GM18867 (cell line): ENCODE results near the gene LPIN3.
"Not testable (repeated sequence)": the region's sequence is repeated elsewhere in the genome, so short reads cannot be mapped to it uniquely, and the experiment has no call there.

Experiments
- ATAC-seq: cut with Tn5 transposase; IDR thresholded peaks from one replicate; pipeline ENCODE4 v1.9.1; 2021; ENCODE audit warnings: mild to moderate bottlenecking, moderate library complexity; ENCODE audit not compliant: unreplicated experiment

LPIN3 gene, protein sequence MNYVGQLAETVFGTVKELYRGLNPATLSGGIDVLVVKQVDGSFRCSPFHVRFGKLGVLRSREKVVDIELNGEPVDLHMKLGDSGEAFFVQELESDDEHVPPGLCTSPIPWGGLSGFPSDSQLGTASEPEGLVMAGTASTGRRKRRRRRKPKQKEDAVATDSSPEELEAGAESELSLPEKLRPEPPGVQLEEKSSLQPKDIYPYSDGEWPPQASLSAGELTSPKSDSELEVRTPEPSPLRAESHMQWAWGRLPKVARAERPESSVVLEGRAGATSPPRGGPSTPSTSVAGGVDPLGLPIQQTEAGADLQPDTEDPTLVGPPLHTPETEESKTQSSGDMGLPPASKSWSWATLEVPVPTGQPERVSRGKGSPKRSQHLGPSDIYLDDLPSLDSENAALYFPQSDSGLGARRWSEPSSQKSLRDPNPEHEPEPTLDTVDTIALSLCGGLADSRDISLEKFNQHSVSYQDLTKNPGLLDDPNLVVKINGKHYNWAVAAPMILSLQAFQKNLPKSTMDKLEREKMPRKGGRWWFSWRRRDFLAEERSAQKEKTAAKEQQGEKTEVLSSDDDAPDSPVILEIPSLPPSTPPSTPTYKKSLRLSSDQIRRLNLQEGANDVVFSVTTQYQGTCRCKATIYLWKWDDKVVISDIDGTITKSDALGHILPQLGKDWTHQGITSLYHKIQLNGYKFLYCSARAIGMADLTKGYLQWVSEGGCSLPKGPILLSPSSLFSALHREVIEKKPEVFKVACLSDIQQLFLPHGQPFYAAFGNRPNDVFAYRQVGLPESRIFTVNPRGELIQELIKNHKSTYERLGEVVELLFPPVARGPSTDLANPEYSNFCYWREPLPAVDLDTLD

DNA sequence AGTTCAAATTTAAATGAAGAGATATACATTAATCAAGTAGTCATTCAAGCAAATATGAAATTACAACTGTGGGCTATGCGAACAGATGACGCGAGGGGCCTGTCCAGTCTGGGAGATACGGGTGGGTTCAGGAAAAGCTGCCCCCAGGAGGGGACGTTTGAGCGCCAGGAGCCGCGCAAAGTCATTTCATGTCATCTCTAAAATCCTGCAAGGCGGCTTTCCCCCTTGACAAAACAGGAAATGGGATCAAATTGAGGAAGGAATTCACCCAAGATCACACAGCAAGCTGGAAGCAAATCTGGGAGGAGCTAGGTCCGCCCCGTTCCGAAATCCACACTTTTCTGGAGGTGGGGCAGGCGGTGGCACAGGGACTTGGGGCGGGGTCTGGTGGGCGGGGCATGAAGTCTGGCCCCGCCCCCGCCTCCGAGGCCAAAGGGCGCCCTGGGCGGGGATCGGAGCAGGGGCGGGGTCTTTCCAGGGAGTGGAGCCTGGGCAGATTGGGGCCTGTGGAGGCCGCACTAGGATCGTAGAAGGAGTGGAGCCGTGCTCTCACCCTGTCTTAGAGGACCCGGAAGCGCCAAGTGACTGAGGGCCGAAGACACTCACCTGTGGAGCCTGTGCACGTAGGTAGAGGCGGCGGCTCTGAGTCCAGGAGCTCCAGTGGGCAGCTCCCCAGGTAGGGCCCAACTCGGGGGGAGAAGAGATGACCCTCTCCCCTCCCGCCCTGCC lies at the start of gene LPIN3:
Gene LPIN3 (plus strand): TSS at position 495 of the 729 bp plus-strand sequence. CDS start 4,983 bp downstream, outside the sequence.
- ATAC-seq: no peak

DNA sequence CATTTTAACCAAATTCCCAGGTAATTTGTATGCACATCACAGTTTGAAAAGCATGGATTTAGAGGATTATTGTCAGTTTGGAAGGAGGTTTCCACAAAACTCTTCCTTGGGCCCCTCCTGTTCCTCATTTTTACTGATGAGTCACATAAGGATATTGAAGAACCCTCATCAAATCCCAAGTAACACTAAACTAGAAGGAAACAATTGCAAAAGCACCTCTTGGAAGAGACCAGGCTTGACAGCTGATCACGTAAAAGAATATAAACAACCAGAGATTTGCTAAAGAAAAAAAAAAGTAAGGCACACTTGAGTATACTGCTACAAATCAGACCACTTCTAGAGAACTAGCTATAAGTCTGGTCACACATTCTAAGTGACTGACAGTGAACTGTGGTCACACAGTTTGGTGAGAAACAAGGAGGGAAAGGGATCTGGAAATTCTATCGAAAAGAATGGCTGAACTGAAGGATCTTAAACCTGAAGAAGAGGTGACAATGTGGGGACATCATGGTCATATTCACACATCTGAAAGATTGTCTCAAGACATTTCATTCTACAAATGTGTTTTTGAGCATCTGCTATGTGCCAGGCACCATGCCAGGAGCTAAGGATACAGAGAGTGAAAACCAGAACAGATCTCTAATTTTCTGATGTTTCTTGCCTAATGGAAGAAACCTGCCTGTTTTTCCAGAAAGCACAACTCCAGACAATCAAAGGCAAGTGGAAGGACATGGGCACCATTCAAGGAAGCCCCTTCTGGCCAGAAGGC lies 47.2 kb upstream of the LPIN3 start:
- no peak for ATAC-seq

DNA sequence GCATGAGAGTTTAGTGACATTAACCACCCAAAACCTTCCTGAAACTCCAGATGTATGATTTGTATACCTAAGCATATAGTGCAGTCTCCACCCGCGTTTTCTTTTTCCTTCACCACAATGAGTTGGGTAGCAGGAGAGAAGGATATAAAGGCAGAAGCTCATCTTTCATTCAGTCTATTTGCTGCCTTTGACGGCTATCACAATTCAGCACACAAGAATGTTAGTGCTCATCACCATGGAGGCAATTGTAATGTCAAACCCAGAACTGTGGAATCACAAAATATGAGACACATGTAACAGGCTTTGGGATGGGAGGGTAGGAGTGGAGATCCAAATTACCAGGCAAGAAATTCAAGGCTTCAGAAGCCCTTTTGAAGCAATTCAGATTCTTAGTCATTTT lies 40.7 kb upstream of the LPIN3 start:
- ATAC-seq: no peak

DNA sequence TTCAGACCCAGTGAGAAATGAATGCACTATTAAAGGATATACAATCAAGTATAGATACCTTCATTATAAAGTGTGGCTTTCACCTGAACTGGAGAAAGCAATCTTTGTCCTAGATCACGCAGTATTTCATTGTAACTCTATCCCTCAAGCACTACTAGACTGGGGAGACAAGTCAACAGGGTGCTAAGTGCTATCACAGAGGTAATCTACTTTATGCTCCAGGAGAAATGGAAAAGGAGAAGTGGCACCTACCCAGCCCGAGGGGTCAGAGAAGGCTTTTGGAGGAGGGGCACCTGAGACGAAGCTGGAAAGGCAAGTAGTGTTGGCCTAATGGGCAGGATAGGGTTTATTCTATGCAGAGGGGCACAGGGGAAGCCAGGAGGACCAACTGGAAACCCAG lies 40.2 kb upstream of the LPIN3 start:
- no peak for ATAC-seq

DNA sequence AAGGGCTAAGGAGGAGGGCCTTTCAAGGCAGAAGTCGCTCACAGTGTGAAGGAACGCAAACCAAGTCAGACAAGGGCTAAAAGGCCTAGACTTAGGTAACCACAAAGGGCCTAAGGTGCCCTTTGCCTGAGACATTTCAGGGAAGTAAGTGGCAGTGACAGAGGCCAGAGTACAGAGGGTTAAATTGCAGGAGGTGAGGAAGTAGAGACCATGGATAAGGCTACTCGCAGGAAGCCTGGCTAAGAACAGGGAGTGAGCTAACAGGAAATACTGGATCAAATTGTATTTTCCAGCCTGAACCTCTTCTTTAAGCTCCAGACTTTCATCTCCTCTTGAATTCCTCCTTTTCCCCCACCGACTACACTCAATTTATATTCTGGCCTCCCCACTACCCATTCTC lies 39.7 kb upstream of the LPIN3 start:
- no peak for ATAC-seq

DNA sequence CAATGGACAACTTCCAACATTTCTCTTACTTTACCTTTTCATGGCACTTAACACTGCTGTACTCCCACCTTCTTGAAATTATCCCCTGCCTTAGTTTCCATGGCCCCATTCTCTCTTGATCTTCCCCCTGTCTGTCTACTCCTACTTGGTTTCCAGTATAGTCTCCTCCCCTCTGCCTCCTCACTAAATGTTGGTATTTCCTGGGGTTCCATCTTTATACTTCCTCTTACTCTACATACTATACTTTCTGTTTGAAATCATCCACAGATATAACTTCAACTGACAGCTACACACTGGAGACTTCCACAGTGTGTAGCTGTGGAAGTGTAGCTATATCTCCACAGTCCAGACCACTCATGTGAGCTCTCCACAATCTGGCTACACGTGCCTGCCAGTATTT lies 36.6 kb upstream of the LPIN3 start:
- no peak for ATAC-seq

DNA sequence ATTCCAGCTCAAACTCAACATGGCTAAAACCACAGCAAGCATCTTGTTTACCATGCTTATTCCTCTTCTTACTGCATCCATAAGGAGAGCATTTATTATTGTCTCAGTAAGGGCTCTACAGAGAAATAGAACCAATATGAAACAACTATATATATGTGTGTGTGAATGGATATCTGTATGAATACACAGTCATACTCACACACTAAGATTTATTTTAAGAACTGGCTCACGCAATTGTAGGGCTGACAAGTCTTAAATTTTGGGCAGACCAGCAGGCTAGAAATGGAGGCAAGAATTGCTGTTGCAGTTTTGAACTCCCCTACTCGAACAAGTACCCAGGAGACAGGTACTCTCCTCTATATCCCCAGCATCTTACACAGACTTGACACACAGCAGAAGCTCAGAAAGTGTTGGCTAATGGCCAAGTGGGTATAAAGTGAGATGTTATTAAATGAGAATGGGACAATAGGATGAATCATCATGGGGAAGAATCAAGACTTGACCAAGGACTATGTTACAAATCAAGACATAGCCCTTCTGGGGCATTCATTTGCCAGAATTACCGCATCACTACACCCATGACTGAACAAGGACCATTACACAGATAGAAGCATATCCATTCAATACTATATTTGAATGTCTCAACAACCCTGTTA lies 36.1 kb upstream of the LPIN3 start:
- ATAC-seq: no peak

DNA sequence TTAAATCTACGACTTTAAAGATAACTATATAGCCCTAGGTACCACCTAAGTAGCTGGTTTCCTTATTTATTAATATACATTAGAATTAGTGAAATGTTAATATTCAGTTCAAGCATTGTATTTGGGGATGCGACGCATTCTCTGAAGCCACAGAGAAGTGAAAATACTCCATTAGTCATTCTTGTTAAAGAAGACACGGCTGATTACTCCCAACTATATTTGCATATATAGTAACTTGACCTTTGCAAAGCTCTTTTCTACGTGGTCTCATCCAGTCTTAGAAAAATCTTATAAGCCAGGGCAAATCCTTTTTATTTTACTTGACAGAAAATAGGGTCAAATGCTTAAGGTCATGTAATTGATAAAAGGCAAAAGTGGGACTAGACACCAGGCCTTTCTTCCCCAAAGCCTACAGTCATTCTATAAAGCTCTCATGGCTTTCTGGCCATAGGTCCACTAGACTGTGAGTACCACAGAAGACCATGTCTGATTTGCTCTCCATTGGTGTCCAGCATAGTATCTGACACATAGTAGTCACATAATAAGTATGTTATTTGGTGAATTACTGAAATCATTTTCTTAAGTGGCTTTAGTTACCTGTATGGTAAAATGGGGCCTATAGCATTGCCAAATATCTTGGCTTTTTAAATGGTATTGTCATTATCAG lies 34.4 kb upstream of the LPIN3 start:
- peak; percentile 94 for ATAC-seq

DNA sequence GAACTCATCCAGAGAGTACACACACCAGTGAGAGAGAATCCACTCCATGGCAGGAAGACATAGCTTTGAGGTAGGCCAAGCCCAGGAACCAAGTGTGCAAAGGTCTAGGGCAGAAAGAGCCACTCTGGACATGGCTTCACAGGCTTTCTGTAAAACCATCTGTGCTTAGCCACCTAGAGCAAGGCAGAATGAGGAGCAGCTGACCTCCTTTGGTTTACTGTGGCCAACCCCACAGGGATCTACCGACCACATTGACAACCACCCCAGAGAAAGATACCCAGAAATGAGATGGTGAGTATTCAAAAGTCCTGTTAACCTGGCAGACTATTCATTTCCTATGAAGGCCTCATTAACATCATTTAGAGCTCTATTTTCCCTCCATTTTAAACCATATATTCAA lies 33.6 kb upstream of the LPIN3 start:
- ATAC-seq: no peak

DNA sequence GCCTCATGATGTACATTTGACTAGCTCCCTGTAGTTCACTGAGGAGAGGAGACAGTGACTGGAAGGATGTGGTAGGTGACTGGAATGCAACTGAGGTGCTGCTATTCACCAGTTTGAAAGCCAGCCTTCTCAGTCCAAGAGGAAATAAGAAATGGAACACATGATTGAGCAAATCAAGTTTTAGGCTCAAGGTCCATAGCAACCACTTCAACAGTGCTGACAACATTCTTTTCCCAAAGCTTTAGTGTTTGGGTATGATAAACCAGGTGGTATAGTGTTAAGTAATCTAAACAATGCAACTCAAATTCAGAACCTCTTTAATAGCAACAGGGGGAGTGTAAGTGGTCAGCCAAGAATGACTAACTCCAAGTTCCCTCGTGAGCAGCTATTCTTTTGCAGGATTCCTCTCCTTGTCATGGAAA lies 32.3 kb upstream of the LPIN3 start:
- no peak for ATAC-seq

DNA sequence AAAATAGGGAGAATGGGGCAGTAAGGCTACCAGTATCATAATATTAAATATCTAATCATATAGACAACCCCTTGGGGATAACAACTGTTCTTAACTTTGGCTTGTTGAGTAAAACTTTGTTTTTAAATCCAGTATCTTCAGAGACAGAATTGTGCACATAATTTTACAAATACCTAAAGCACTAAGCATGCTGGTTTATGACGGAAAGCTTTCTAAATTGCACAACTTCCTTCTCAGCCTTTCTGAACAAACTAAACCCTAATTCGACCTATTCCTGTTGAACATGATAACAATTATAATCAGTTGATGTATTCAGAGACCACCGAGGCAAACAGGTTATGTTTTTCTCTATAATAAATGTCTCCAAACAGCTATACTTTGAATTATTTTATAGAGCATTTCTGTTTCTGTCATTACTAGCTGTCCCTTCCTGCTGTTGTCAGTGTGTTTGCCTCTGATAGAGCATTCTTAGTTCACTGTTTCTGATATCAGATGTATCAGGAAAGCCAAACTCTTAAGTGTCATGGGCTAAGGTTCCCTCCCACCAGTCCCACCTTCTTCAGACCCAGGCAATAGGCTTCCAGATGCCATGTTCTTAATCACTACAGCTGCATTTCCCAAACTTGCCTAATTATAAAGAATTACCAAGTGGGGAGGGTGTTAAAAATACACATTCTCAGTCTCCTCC lies 31.8 kb upstream of the LPIN3 start:
- ATAC-seq: no peak

DNA sequence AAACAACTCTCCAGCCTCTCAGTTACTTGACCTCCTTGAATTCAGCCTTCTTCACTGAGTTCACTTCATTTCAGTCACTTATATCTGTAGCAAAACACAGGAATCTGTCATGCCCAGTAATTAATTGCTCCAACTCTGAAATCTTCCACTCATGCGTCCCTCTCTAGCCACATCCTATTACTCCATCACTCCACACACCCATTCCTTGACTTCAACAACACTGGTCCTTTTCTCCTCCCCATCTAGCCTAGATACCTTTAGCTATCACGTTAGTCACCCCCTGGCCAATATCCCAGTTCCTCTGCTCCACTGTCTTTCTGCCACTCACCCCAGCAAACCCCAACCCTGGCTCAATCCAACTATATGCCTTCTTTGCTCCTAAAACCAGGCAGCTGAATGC lies 30.8 kb upstream of the LPIN3 start:
- ATAC-seq: no peak

DNA sequence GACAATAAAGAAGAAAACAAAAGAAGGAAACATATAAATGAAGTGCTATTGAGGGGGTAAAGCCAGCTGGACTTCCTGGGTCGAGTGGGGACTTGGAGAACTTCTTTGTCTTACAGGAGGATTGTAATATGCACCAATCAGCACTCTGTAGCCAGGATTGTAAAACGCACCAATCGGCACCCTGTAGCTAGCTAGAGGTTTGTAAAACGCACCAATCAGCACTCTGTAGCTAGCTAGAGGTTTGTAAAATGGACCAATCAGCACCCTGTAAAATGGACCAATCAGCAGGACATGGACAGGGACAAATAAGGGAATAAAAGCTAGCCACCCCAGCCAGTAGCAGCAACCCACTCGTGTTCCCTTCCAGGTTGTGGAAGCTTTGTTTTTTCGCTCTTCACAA lies 28.6 kb upstream of the LPIN3 start:
- not testable (repeated sequence) for ATAC-seq

DNA sequence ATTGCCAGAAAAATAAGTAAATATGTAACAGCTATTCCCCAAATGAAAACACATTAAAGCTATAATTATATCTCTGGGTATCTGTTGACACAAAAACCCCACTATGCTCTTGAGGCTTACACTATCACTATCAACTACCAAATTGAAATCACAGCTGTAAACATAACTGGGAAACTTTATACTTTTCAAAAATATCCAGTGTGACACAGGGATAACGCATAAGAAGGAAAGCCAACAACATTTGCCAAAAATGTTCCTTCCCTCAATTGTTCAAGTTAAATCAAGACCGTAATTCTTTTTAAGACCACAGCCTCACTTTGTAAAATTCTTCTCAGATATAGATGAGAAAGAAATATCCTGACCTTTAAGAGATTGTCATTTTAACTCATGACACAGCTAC lies 26.2 kb upstream of the LPIN3 start:
- no peak for ATAC-seq

DNA sequence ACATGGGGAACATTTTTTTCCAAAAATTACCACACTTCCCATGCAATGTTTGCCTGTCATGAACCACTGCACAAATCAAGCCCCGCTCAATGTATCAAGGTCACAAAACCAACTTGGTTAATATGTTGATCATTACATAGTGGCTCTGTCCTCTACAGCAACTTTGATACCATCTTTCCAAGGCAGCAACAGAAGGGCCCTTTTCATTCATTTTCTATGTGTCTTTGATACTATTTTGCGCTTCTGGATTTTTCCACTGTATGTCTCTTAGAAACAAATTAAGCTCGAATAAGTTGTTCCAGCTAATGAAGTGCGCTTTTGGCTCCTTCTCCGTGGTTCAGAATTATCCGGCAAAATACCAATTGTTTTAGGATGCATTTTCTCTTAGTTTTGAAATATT lies 24.6 kb upstream of the LPIN3 start:
- no peak for ATAC-seq

DNA sequence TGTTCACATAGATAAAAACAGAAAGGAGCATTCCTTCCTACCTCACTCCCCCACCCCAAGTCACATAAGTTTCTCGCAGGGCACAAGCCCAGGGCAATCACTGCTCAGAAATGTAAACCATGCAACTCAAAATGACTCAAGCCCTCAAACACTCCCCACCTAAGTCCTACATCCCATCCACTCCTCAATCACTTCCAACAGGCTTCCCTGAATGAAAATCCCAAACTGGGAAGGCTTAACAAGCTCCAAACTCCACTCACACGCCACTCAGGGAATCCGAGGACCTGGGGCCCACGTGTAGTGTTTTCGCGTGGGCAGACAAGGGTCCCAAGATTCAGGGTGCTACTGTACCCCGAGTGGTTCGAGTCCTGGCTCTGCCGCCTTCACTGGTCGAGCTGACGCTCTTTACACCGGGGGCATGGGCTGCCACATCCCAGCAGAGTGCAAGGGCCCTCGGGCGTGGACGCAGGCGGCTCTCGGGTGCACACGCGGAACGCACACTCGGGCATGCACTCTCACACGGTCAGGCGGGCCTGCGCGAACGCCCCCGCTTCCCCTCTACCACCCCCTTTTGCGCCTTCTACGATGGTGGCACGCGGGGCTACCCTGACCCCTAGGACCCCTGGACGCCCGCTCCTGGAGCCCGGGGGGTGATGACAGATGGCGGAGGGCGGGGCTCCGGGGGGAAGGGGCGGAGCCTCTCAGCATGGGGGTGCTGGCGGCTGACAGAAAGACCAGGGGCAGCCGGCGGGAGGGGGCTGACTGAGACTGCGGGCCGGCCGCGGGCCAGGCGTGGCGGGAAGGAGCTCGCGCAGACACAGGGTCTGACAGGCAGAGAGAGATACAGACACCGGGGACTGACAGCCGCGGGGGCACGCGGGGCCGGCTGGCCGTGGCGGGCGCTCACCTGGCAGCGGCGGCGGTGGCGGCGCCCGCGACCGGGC lies 23.7 kb upstream of the LPIN3 start:
- ATAC-seq: peak; percentile 65

DNA sequence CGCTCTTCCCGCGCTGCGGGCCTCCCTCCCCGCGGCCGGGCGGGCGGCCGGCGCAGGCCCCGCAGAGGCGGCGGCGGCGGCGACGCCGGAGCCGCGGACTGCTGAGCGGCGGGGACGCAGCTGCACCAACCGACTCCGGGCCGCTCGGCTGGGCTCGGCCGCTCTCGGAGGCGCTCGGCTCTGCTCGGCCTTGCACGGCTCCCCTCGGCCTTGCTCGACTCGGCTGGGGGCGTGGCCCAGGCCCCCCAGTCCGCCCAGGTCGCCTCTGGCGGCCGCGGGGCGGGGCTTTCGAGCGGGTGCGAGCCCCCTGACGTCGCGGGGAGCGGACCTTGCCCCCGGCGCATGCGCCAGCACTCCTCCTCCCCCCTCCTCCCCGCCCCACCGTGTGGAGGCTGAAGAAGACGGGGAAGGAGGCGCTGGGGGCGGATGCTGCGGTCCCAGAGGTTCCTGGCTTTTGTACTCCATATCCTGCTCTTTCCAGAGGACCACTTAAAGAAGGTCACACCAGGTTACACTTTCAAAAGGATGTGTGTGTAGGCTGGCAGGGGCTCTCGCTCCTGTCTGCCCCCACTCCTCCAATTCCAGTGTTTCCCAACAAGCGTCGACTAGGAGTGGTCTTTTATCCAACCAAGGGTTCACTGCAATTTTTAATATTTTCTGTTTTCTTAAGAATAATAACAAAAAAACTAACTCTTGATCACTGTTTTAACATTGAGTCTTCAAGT lies 22.9 kb upstream of the LPIN3 start, which contains the start of gene ZHX3:
Gene ZHX3 (minus strand): TSS at position 186 of the 725 bp plus-strand sequence. CDS start 112,815 bp downstream, outside the sequence.
- ATAC-seq: peak; percentile 96
